Measurements from ENCODE around the gene EIF5A2.

- TF ChIP-seq, protein P1, sequence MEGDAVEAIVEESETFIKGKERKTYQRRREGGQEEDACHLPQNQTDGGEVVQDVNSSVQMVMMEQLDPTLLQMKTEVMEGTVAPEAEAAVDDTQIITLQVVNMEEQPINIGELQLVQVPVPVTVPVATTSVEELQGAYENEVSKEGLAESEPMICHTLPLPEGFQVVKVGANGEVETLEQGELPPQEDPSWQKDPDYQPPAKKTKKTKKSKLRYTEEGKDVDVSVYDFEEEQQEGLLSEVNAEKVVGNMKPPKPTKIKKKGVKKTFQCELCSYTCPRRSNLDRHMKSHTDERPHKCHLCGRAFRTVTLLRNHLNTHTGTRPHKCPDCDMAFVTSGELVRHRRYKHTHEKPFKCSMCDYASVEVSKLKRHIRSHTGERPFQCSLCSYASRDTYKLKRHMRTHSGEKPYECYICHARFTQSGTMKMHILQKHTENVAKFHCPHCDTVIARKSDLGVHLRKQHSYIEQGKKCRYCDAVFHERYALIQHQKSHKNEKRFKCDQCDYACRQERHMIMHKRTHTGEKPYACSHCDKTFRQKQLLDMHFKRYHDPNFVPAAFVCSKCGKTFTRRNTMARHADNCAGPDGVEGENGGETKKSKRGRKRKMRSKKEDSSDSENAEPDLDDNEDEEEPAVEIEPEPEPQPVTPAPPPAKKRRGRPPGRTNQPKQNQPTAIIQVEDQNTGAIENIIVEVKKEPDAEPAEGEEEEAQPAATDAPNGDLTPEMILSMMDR (IDR thresholded peaks at IDR 0.05) = no peak
- no peak for TF ChIP-seq POLR2AphosphoS5 (IDR thresholded peaks at IDR 0.05)
These were observed 68.8 kb downstream of the EIF5A2 start for GRCh38 chr3:170839518-170840100.

Measured in transverse colon (tissue), 4 donors.